GM12892 (cell line): ENCODE measurements around the gene HADHA.

ENCODE experiments used
- POLR2A ChIP-seq: IDR thresholded peaks from 2 replicates; pipeline ENCODE4 v1.6.1; 2011; ENCODE audit warnings: low read depth, low read length, control low read depth
- POLR2AphosphoS5 ChIP-seq: IDR thresholded peaks from 2 replicates; pipeline ENCODE4 v1.6.1; 2011; ENCODE audit warnings: low read depth, low read length, control low read depth
- TAF1 ChIP-seq: IDR thresholded peaks from 2 replicates; pipeline ENCODE4 v1.6.1; 2011; ENCODE audit warnings: low read depth, mild to moderate bottlenecking, control low read depth, low read length, borderline replicate concordance

DNA sequence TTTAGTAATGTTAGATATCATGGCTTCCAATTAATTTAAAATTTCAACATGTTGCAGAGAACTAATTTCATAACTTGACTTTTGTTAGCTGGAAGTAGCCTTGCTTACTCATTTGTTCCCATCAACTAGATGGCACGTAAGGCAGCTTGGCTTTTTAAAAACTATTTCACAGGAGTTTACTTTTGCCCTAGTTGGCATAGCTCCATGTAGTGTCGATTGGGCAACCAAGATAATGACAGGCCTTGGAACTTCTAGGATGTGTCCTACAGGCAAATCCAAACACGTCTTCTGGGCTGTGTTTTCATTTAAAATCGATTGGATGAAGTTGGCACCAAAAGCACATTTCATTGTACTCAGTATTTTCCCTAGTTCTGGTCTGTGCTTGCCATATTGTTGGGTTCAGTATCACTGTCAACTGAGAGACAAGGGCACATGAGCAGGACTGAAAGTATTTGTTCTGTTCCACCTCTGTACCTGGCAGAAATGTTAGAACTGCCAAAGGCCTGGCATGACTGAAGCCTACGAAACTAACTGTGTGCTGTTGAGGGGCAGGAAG is 29.7 kb upstream of the HADHA start:
- TF ChIP-seq POLR2A, result no peak
- TF ChIP-seq POLR2AphosphoS5, result no peak
- no peak for TF ChIP-seq TAF1
